GM23338 (cell line): ENCODE data around the gene PHACTR2. TPM values are rescaled to one million over a fixed set of nuclear protein-coding genes. Genes with fewer than 3 reads are reported as not detected.

Experiments
- ATAC-seq: fragments of 200-7000 bp; cut with Tn5 transposase; 3 replicates; pipeline ENCODE4 v1.9.1; 2020
- DNase-seq: peaks from one replicate; pipeline ENCODE4 v3.0.0-alpha.2; 2015; ENCODE audit warnings: low spot score
- H2AFZ ChIP-seq: fragments of 200-600 bp; sonication (generic); 2 replicates; pipeline ENCODE4 v1.8.0; 2016; ENCODE audit warnings: antibody characterized with exemption, mild to moderate bottlenecking, moderate library complexity
- H3F3A ChIP-seq: fragments of 200-600 bp; sonication (generic); replicated peaks from 2 replicates; pipeline ENCODE4 v1.8.0; 2017; ENCODE audit warnings: antibody characterized with exemption, mixed run types, low read depth
- H3K27ac ChIP-seq: fragments of 200-600 bp; sonication (generic); 2 replicates; pipeline ENCODE4 v1.6.1; 2016; ENCODE audit warnings: low read depth
- H3K27me3 ChIP-seq: fragments of 200-600 bp; sonication (generic); 2 replicates; pipeline ENCODE4 v1.8.0; 2016; ENCODE audit warnings: mild to moderate bottlenecking, mixed run types, moderate library complexity; ENCODE audit not compliant: insufficient read depth
- H3K36me3 ChIP-seq: fragments of 200-600 bp; sonication (generic); 2 replicates; pipeline ENCODE4 v1.8.0; 2016; ENCODE audit warnings: mild to moderate bottlenecking; ENCODE audit not compliant: insufficient read depth
- H3K4me1 ChIP-seq: fragments of 200-600 bp; sonication (generic); 2 replicates; pipeline ENCODE4 v1.8.0; 2016; ENCODE audit warnings: mild to moderate bottlenecking, moderate library complexity; ENCODE audit not compliant: insufficient read depth
- H3K4me2 ChIP-seq: fragments of 200-600 bp; sonication (generic); 2 replicates; pipeline ENCODE4 v1.7.1; 2017; ENCODE audit warnings: mixed run types
- H3K4me3 ChIP-seq: fragments of 200-600 bp; sonication (generic); 2 replicates; pipeline ENCODE4 v1.6.1; 2016; ENCODE audit warnings: mixed run types
- H3K79me2 ChIP-seq: fragments of 200-600 bp; sonication (generic); replicated peaks from 2 replicates; pipeline ENCODE4 v1.8.0; 2017; ENCODE audit warnings: mild to moderate bottlenecking; ENCODE audit not compliant: insufficient read depth
- H3K9me2 ChIP-seq: fragments of 200-600 bp; sonication (generic); 2 replicates; pipeline ENCODE4 v1.8.0; 2017; ENCODE audit not compliant: insufficient read depth
- H4K20me1 ChIP-seq: fragments of 200-600 bp; sonication (generic); replicated peaks from 2 replicates; pipeline ENCODE4 v1.8.0; 2017; ENCODE audit warnings: mild to moderate bottlenecking; ENCODE audit not compliant: insufficient read depth
- H3K27ac Mint-ChIP-seq: 2 replicates; pipeline ENCODE4 v1.8.0; 2020; ENCODE audit warnings: inconsistent platforms, mild to moderate bottlenecking, moderate library complexity, mixed read lengths
- H3K27me3 Mint-ChIP-seq: 3 replicates; pipeline ENCODE4 v1.8.0; 2022; ENCODE audit warnings: low read depth, mild to moderate bottlenecking, moderate library complexity, mixed read lengths, inconsistent platforms; ENCODE audit not compliant: insufficient read depth, poor library complexity
- H3K36me3 Mint-ChIP-seq: 3 replicates; pipeline ENCODE4 v1.8.0; 2021; ENCODE audit warnings: low read depth, mild to moderate bottlenecking, inconsistent platforms, moderate library complexity, mixed read lengths
- H3K4me1 Mint-ChIP-seq: 3 replicates; pipeline ENCODE4 v1.8.0; 2020; ENCODE audit warnings: mild to moderate bottlenecking, inconsistent platforms, mixed read lengths
- H3K4me3 Mint-ChIP-seq: 3 replicates; pipeline ENCODE4 v1.8.0; 2021; ENCODE audit warnings: moderate library complexity, mild to moderate bottlenecking, inconsistent platforms, mixed read lengths
- H3K9me3 Mint-ChIP-seq: 3 replicates; pipeline ENCODE4 v1.8.0; 2020; ENCODE audit warnings: moderate library complexity, mild to moderate bottlenecking, inconsistent platforms, mixed read lengths
- CREB1 ChIP-seq: fragments of 250-450 bp; sonication (Bioruptor Pico); IDR thresholded peaks from 2 replicates; pipeline ENCODE4 v1.5.0; 2020; ENCODE audit warnings: low read depth, mild to moderate bottlenecking, moderate library complexity
- EZH2 ChIP-seq: fragments of 200-600 bp; sonication (generic); IDR thresholded peaks from one replicate; pipeline ENCODE4 v1.8.0; 2017; ENCODE audit warnings: antibody characterized with exemption, mild to moderate bottlenecking, low read depth; ENCODE audit not compliant: unreplicated experiment
- EZH2phosphoT487 ChIP-seq: fragments of 200-600 bp; sonication (generic); IDR thresholded peaks from one replicate; pipeline ENCODE4 v1.8.1; 2018; ENCODE audit warnings: antibody characterized with exemption; ENCODE audit not compliant: unreplicated experiment
- NANOG ChIP-seq: IDR thresholded peaks from 2 replicates; pipeline ENCODE4 v1.6.1; 2016; ENCODE audit warnings: antibody characterized with exemption, borderline replicate concordance
- REST ChIP-seq: IDR thresholded peaks from one replicate; pipeline ENCODE4 v1.6.1; 2018; ENCODE audit warnings: antibody characterized with exemption; ENCODE audit not compliant: unreplicated experiment
- polyA plus RNA-seq: library from polyadenylated mRNA; unstranded; fragments of >200 nt; fragmentation: Nextera tagmentation; extraction: Ambion mirVana; gene quantifications from 2 replicates; pipeline ENCODE4 v1.2.1, GENCODE V29; 2016
- total RNA-seq: library from RNA; depleted of rRNA; stranded (reverse); fragments of >200 nt; shearing (Covaris generic); gene quantifications from 2 replicates; pipeline ENCODE4 v1.2.3, GENCODE V29; 2014
- TF ChIP-seq, protein P1 (sequence below), 2 experiments: fragments of 200-600 bp in 1 of 2; sonication (generic) in 1 of 2; conservative IDR thresholded peaks; 2 replicates each; pipeline versions ENCODE4 v1.5.1 to v1.6.1; 2016 to 2017; ENCODE audit warnings: antibody characterized with exemption in 2 of 2, low read depth in 2 of 2, mild to moderate bottlenecking in 2 of 2, moderate library complexity in 1 of 2
- TF ChIP-seq, protein P2 (sequence below): fragments of 250-450 bp; sonication (Bioruptor Pico); IDR thresholded peaks from 2 replicates; pipeline ENCODE4 v1.5.0; 2020; ENCODE audit warnings: mild to moderate bottlenecking, moderate library complexity

Gene PHACTR2
- total and polyA plus RNA-seq, 2 experiments from 2014 or later = 67.7 to 105 TPM

DNA sequence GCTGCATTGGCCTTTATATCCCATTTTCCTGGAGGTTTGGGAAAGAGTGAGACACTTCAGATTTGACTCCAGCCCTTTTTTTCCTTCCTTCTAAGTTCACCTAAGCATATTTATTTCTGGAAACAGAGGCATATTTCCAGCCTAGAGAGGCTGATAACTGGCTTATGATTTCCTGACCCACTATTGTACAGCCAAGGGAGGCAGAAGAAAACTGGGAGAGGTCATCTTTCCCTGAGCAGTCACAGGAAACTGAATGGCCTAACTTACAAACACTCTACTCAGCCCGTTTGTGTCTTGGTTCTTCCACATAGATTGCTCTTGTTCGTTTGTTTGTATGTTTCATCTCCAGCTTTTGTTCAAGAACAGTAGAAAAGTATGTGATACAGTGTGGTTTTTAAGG is 101.2 kb downstream of the PHACTR2 start (continued):
- TF ChIP-seq, protein P1, sequence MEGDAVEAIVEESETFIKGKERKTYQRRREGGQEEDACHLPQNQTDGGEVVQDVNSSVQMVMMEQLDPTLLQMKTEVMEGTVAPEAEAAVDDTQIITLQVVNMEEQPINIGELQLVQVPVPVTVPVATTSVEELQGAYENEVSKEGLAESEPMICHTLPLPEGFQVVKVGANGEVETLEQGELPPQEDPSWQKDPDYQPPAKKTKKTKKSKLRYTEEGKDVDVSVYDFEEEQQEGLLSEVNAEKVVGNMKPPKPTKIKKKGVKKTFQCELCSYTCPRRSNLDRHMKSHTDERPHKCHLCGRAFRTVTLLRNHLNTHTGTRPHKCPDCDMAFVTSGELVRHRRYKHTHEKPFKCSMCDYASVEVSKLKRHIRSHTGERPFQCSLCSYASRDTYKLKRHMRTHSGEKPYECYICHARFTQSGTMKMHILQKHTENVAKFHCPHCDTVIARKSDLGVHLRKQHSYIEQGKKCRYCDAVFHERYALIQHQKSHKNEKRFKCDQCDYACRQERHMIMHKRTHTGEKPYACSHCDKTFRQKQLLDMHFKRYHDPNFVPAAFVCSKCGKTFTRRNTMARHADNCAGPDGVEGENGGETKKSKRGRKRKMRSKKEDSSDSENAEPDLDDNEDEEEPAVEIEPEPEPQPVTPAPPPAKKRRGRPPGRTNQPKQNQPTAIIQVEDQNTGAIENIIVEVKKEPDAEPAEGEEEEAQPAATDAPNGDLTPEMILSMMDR (conservative IDR thresholded peaks at IDR 0.05; ENCODE audit: low read depth in 2 of 2) = no peak
- TF ChIP-seq EZH2phosphoT487 = no peak
- no peak for TF ChIP-seq EZH2
- no peak for TF ChIP-seq REST
- TF ChIP-seq NANOG = no peak
- TF ChIP-seq CREB1 = no peak

- H3K36me3 ChIP-seq = peaks cover 28% of the 10 kb centered on the region
- no peak overlapping the region for H2AFZ ChIP-seq
- no peaks in the 10 kb centered on the region for H3K79me2 ChIP-seq
- Mint-ChIP-seq H3K36me3 (peaks cover 56% of the 10 kb centered on the region), H3K4me3 (no peak overlapping the region), H3K27me3 (peaks cover 4% of the 10 kb centered on the region), H3K4me1 (no peaks in the 10 kb centered on the region), H3K27ac (no peak overlapping the region), H3K9me3 (peaks cover 32% of the 10 kb centered on the region)
- no peaks in the 10 kb centered on the region for H3K27me3 ChIP-seq
- H4K20me1 ChIP-seq = no peaks in the 10 kb centered on the region
- no peak overlapping the region for H3K27ac ChIP-seq
- 0 out of 2 replicates have a peak, but pooled peaks cover 2% of the 10 kb centered on the region for H3K9me2 ChIP-seq
- H3K4me2 ChIP-seq = no peak overlapping the region
- DNase-seq = no peak
- no peaks in the 10 kb centered on the region for H3F3A ChIP-seq
- ATAC-seq = no peak
- no peaks in the 10 kb centered on the region for H3K4me1 ChIP-seq
- no peak overlapping the region for H3K4me3 ChIP-seq
- no peak for TF ChIP-seq EZH2phosphoT487
- no peak for TF ChIP-seq CREB1
- TF ChIP-seq, protein P2, sequence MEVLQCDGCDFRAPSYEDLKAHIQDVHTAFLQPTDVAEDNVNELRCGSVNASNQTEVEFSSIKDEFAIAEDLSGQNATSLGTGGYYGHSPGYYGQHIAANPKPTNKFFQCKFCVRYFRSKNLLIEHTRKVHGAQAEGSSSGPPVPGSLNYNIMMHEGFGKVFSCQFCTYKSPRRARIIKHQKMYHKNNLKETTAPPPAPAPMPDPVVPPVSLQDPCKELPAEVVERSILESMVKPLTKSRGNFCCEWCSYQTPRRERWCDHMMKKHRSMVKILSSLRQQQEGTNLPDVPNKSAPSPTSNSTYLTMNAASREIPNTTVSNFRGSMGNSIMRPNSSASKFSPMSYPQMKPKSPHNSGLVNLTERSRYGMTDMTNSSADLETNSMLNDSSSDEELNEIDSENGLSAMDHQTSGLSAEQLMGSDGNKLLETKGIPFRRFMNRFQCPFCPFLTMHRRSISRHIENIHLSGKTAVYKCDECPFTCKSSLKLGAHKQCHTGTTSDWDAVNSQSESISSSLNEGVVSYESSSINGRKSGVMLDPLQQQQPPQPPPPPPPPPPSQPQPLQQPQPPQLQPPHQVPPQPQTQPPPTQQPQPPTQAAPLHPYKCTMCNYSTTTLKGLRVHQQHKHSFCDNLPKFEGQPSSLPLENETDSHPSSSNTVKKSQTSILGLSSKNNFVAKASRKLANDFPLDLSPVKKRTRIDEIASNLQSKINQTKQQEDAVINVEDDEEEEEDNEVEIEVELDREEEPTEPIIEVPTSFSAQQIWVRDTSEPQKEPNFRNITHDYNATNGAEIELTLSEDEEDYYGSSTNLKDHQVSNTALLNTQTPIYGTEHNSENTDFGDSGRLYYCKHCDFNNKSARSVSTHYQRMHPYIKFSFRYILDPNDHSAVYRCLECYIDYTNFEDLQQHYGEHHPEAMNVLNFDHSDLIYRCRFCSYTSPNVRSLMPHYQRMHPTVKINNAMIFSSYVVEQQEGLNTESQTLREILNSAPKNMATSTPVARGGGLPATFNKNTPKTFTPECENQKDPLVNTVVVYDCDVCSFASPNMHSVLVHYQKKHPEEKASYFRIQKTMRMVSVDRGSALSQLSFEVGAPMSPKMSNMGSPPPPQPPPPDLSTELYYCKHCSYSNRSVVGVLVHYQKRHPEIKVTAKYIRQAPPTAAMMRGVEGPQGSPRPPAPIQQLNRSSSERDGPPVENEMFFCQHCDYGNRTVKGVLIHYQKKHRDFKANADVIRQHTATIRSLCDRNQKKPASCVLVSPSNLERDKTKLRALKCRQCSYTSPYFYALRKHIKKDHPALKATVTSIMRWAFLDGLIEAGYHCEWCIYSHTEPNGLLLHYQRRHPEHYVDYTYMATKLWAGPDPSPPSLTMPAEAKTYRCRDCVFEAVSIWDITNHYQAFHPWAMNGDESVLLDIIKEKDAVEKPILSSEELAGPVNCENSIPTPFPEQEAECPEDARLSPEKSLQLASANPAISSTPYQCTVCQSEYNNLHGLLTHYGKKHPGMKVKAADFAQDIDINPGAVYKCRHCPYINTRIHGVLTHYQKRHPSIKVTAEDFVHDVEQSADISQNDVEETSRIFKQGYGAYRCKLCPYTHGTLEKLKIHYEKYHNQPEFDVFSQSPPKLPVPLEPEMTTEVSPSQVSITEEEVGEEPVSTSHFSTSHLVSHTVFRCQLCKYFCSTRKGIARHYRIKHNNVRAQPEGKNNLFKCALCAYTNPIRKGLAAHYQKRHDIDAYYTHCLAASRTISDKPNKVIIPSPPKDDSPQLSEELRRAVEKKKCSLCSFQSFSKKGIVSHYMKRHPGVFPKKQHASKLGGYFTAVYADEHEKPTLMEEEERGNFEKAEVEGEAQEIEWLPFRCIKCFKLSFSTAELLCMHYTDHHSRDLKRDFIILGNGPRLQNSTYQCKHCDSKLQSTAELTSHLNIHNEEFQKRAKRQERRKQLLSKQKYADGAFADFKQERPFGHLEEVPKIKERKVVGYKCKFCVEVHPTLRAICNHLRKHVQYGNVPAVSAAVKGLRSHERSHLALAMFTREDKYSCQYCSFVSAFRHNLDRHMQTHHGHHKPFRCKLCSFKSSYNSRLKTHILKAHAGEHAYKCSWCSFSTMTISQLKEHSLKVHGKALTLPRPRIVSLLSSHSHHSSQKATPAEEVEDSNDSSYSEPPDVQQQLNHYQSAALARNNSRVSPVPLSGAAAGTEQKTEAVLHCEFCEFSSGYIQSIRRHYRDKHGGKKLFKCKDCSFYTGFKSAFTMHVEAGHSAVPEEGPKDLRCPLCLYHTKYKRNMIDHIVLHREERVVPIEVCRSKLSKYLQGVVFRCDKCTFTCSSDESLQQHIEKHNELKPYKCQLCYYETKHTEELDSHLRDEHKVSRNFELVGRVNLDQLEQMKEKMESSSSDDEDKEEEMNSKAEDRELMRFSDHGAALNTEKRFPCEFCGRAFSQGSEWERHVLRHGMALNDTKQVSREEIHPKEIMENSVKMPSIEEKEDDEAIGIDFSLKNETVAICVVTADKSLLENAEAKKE (CRISPR knock-in tag) = no peak
- TF ChIP-seq, protein P1 (conservative IDR thresholded peaks at IDR 0.05; ENCODE audit: low read depth in 2 of 2) = no peak
- no peak for TF ChIP-seq EZH2
Measured at GRCh38 chr6:143782481-143782880, 104.7 kb downstream of the PHACTR2 start.
